ENCODE measurements around the gene ANKRD24.

The ANKRD24 gene

GRCh38 chr19:4182084-4182810 is at the start of gene ANKRD24, which contains the start of gene SIRT6:
Gene ANKRD24, plus strand, starts transcription at chr19:4182689. Its CDS starts 3,737 bp downstream, at chr19:4186426.
Gene SIRT6, minus strand, starts transcription at chr19:4182563. Its CDS starts 24 bp downstream, at chr19:4182539.
- no peaks in the 10 kb centered on the region for H3K4me1 ChIP-seq (ENCODE audit: control insufficient read depth, insufficient read depth, low read length)
- no peaks in the 10 kb centered on the region for H3K9me3 ChIP-seq (ENCODE audit: control insufficient read depth, insufficient read depth, low read depth, low read length)
- peak within 1 kb of the TSS; percentile 45; the same call in 1 of the 2 replicates for H3K27ac ChIP-seq (ENCODE audit: extremely low read depth, low read depth, low read length)
- POLR2A ChIA-PET = no interaction called here
- H3K36me3 ChIP-seq (ENCODE audit: control insufficient read depth in 2 of 2, insufficient read depth in 1 of 2, low read length in 2 of 2) = peaks cover 0 to 24% of the 10 kb centered on the region in 2 experiments; a peak in 2 of 3 replicates
- CTCF ChIA-PET = no interaction called here
- H3K4me3 ChIP-seq (ENCODE audit: low read depth, low read length) = peak within 1 kb of the TSS; percentile 99
- TF ChIP-seq WT1 (tag by site-specific recombination; IDR thresholded peaks at IDR 0.05) = peak; percentile 53
- TF ChIP-seq ZNF202 (tag by site-specific recombination; IDR thresholded peaks at IDR 0.05; ENCODE audit: borderline replicate concordance) = no peak
- TF ChIP-seq ZFP37 (tag by site-specific recombination; IDR thresholded peaks at IDR 0.05) = peak; percentile 87; the same call in 1 of the 2 replicates
- TF ChIP-seq GLIS1 (tag by site-specific recombination; IDR thresholded peaks at IDR 0.05) = peak; percentile 43; the same call in 1 of the 2 replicates
- no peak for TF ChIP-seq ZFP41 (tag by site-specific recombination; IDR thresholded peaks at IDR 0.05; ENCODE audit: borderline replicate concordance)
- TF ChIP-seq ZNF132 (tag by site-specific recombination; IDR thresholded peaks at IDR 0.05; ENCODE audit: borderline replicate concordance) = no peak
- TF ChIP-seq REST (tag by site-specific recombination; IDR thresholded peaks at IDR 0.05) = no peak; the same call in 1 of the 2 replicates
- no peak for TF ChIP-seq ZNF677 (tag by site-specific recombination; IDR thresholded peaks at IDR 0.05)
- peak; percentile 82 for TF ChIP-seq ZBTB26 (tag by site-specific recombination; optimal IDR thresholded peaks at IDR 0.05)
- TF ChIP-seq SCRT1 (tag by site-specific recombination; IDR thresholded peaks at IDR 0.05; ENCODE audit: borderline replicate concordance) = no peak
- TF ChIP-seq ZNF311 (tag by site-specific recombination; IDR thresholded peaks at IDR 0.05; ENCODE audit: borderline replicate concordance) = no peak
- peak; percentile 73; the same call in 1 of the 2 replicates for TF ChIP-seq ZNF843 (tag by site-specific recombination; IDR thresholded peaks at IDR 0.05)
- no peak for TF ChIP-seq ZNF426 (tag by site-specific recombination; IDR thresholded peaks at IDR 0.05)
- TF ChIP-seq ZFP69B (tag by site-specific recombination; IDR thresholded peaks at IDR 0.05) = peak; percentile 62
- peak; percentile 85 for TF ChIP-seq ZNF580 (tag by site-specific recombination; IDR thresholded peaks at IDR 0.05)
- TF ChIP-seq ZNF449 (tag by site-specific recombination; IDR thresholded peaks at IDR 0.05) = peak; percentile 88
- TF ChIP-seq ZNF341 (tag by site-specific recombination; IDR thresholded peaks at IDR 0.05; ENCODE audit: low read depth) = peak; percentile 81
- no peak for TF ChIP-seq ZSCAN4 (tag by site-specific recombination; IDR thresholded peaks at IDR 0.05)
- TF ChIP-seq SP2 (tag by site-specific recombination; IDR thresholded peaks at IDR 0.05) = peak; percentile 98
- TF ChIP-seq ZNF391 (tag by site-specific recombination; IDR thresholded peaks at IDR 0.05; ENCODE audit: borderline replicate concordance, low read depth) = peak; percentile 94; the same call in 1 of the 2 replicates
- TF ChIP-seq ZNF133 (tag by site-specific recombination; IDR thresholded peaks at IDR 0.05) = no peak
- peak; percentile 96 for TF ChIP-seq SP7 (tag by site-specific recombination; IDR thresholded peaks at IDR 0.05)
- no peak for TF ChIP-seq ZNF555 (tag by site-specific recombination; conservative IDR thresholded peaks at IDR 0.05)
- TF ChIP-seq ZBTB48 (tag by site-specific recombination; IDR thresholded peaks at IDR 0.05) = peak; percentile 52
- peak; percentile 94 for TF ChIP-seq ZNF639 (tag by site-specific recombination; IDR thresholded peaks at IDR 0.05)
- TF ChIP-seq ZNF174 (tag by site-specific recombination; IDR thresholded peaks at IDR 0.05) = no peak
